Activated CD8-positive, alpha-beta T cell treated with anti-CD3 and anti-CD28 coated beads for 36 hours (primary cell): ENCODE data around the gene IFFO2. TPM values are rescaled to one million over a fixed set of nuclear protein-coding genes. Genes with fewer than 3 reads are reported as not detected.

ENCODE experiments used
- ATAC-seq: fragments of 200-7000 bp; cut with Tn5 transposase; one replicate; pipeline ENCODE4 v1.10.0; 2021; ENCODE audit warnings: mild to moderate bottlenecking, moderate library complexity
- CTCF ChIA-PET: fragments of 350-600 bp; sonication (Branson Sonifier 250); formaldehyde crosslinking; loops from one replicate; lab custom pipeline; 2021; ENCODE audit warnings: antibody characterized with exemption; lab: Charles Lee
- POLR2A ChIA-PET: fragments of 350-600 bp; sonication (Branson Sonifier 250); formaldehyde crosslinking; loops from one replicate; lab custom pipeline; 2021; ENCODE audit warnings: antibody characterized with exemption; lab: Charles Lee
- DNase-seq: peaks from one replicate; pipeline ENCODE4 v3.0.0-alpha.2; 2020
- H3K27ac Mint-ChIP-seq: one replicate; pipeline ENCODE4 v1.8.0; 2021; ENCODE audit warnings: mild to moderate bottlenecking, mixed read lengths
- H3K27me3 Mint-ChIP-seq: one replicate; pipeline ENCODE4 v1.8.0; 2021; ENCODE audit warnings: mixed read lengths
- H3K36me3 Mint-ChIP-seq: one replicate; pipeline ENCODE4 v1.8.0; 2021; ENCODE audit warnings: low read depth, mixed read lengths
- H3K4me1 Mint-ChIP-seq: one replicate; pipeline ENCODE4 v1.8.0; 2021; ENCODE audit warnings: low read depth, mixed read lengths
- H3K4me3 Mint-ChIP-seq: one replicate; pipeline ENCODE4 v1.8.0; 2021; ENCODE audit warnings: mild to moderate bottlenecking, moderate library complexity, mixed read lengths
- H3K9me3 Mint-ChIP-seq: one replicate; pipeline ENCODE4 v1.8.0; 2021; ENCODE audit warnings: mixed read lengths
- CTCF ChIP-seq: fragments of 200-600 bp; IDR thresholded peaks from one replicate; pipeline ENCODE4 v1.8.0; 2022; ENCODE audit warnings: antibody characterized with exemption, mild to moderate bottlenecking
- intact Hi-C: fragments of 100-400 bp; cut with micrococcal nuclease; formaldehyde crosslinking; loops from one replicate; pipeline ENCODE4 v1.10.0; 2022
- total RNA-seq, 2 experiments: library from RNA; stranded (reverse); gene quantifications; one replicate each; pipeline ENCODE4 v1.2.3, GENCODE V29; 2021

IFFO2 gene
- total RNA-seq, 2 experiments from 2014 or later: 23.7 to 26.4 TPM

- ChIA-PET POLR2A (no interaction called here), CTCF (interaction anchor here (1.1 kb wide), 1 partner anchor 21 kb away, joined by 3 read pairs; no protein-coding TSS in a partner anchor)
- no peaks in the 10 kb centered on the region for H3K9me3 Mint-ChIP-seq
- no peaks in the 10 kb centered on the region for H3K36me3 Mint-ChIP-seq
- no peak overlapping the region for H3K4me3 Mint-ChIP-seq
- ATAC-seq (no peak), DNase-seq (no peak)
- peaks cover 5% of the 10 kb centered on the region for H3K4me1 Mint-ChIP-seq
- intact Hi-C loops: no loop called here
- H3K27me3 Mint-ChIP-seq: peaks cover 4% of the 10 kb centered on the region
- no peak overlapping the region for H3K27ac Mint-ChIP-seq
- TF ChIP-seq CTCF: no peak
Measured at GRCh38 chr1:18992646-18993045, 36.2 kb upstream of the IFFO2 start.

- intact Hi-C loops: no loop called here
- ChIA-PET POLR2A (no interaction called here), CTCF (no interaction called here)
- TF ChIP-seq CTCF: no peak
- no peaks in the 10 kb centered on the region for H3K4me1 Mint-ChIP-seq
- no peak overlapping the region for H3K4me3 Mint-ChIP-seq
- H3K9me3 Mint-ChIP-seq: no peaks in the 10 kb centered on the region
- H3K27me3 Mint-ChIP-seq: peaks cover 4% of the 10 kb centered on the region
- no peak for DNase-seq
- H3K27ac Mint-ChIP-seq: no peak overlapping the region
- no peak for ATAC-seq
- no peaks in the 10 kb centered on the region for H3K36me3 Mint-ChIP-seq
Measured at GRCh38 chr1:18991585-18991984, 35.1 kb upstream of the IFFO2 start.

- no peak for TF ChIP-seq CTCF
- Mint-ChIP-seq H3K27ac (no peak overlapping the region), H3K27me3 (peaks cover 4% of the 10 kb centered on the region), H3K36me3 (no peaks in the 10 kb centered on the region), H3K4me3 (no peak overlapping the region), H3K4me1 (no peaks in the 10 kb centered on the region), H3K9me3 (no peaks in the 10 kb centered on the region)
- ATAC-seq (no peak), DNase-seq (no peak)
- ChIA-PET CTCF (interaction anchor here (0.9 kb wide), 1 partner anchor 83 kb away, joined by 3 read pairs; no protein-coding TSS in a partner anchor), POLR2A (no interaction called here)
- intact Hi-C loops: no loop called here
Measured at GRCh38 chr1:18989896-18990295, 33.4 kb upstream of the IFFO2 start.

- Mint-ChIP-seq H3K9me3 (no peaks in the 10 kb centered on the region), H3K27me3 (peaks cover 4% of the 10 kb centered on the region), H3K4me1 (no peaks in the 10 kb centered on the region), H3K4me3 (no peak overlapping the region), H3K27ac (no peak overlapping the region), H3K36me3 (no peaks in the 10 kb centered on the region)
- ChIA-PET POLR2A (no interaction called here), CTCF (no interaction called here)
- ATAC-seq: no peak
- intact Hi-C loops: no loop called here
- DNase-seq: no peak
- no peak for TF ChIP-seq CTCF
Measured at GRCh38 chr1:18989176-18989799, 32.8 kb upstream of the IFFO2 start.

GRCh38 chr1:18981242-18981641 lies 24.8 kb upstream of the IFFO2 start:
- DNase-seq (no peak), ATAC-seq (no peak)
- Mint-ChIP-seq H3K4me1 (no peaks in the 10 kb centered on the region), H3K36me3 (peaks cover 2% of the 10 kb centered on the region), H3K4me3 (no peak overlapping the region), H3K27ac (no peak overlapping the region), H3K27me3 (peaks cover 11% of the 10 kb centered on the region), H3K9me3 (peaks cover 17% of the 10 kb centered on the region)
- intact Hi-C loops: no loop called here
- ChIA-PET CTCF (interaction anchor here (1.1 kb wide), 1 partner anchor 69 kb away, joined by 4 read pairs; no protein-coding TSS in a partner anchor), POLR2A (no interaction called here)
- TF ChIP-seq CTCF: no peak
